CD4-positive, alpha-beta T cell treated with Interleukin-1 beta for 1 hour (primary cell): ENCODE data around the gene ARFGAP3.
A peak's percentile ranks its signal among the peaks of the same experiment; 100 is the strongest.

ENCODE experiments used
- DNase-seq, 2 donors: peaks; one replicate each; pipeline ENCODE4 v3.0.0-alpha.2; 2020 to 2022

Gene ARFGAP3

DNA sequence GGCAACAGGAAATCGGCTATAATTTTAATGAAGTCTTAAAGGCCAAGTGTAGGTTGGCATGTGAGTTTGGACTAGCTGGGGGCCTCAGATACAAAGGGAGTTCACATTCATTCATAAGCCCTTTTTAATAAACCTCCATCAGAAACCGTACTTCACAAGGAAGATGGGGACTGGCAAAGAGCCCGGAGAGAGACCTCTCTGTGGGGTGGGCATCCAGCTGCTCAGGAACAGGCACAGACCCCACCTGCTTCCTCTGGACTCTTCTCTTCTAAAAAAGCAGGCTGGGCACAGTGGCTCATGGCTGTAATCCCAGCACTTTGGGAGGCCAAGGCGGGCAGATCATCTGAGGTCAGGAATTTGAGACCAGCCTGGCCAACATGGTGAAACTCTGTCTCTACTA is 3.9 kb upstream of the ARFGAP3 start:
- DNase-seq: no peak

GRCh38 chr22:42857845-42858481 is 890 bp upstream of the ARFGAP3 start:
- no peak for DNase-seq

DNA sequence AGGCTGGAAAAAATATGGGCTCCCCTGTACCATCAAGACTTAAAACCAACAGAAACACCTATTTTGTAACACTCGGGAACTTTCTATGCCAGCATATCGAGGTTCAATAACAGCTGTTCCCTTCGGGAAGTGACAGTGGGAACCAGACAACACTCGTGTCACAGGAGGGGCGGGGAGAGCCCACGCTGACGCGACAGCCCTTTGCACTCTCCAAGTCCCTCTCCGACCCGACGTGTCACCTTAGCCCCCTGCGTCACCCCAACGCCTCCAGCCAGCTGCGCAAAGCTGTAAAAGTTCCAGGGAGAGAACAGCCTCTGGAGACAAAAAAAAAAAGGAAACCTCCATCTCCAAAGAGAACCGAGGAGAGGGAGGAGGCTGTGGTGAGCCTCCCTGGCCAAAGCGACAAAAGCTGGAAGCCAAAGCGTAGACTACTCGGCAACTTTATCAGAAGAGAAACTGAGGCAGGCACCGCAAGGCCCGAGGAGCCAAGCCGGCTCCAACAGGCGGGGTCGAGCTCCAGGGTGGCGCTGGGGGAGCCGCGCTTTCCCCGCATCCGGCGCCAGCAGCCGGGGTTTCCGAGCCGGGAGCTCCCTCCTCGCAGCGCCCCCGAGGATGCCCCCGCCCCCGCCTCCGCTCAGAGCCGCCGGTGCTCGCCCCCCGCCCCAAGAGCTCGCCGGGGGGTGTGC is 751 bp downstream of the ARFGAP3 start:
- DNase-seq: peak; percentile 62 to 72

DNA sequence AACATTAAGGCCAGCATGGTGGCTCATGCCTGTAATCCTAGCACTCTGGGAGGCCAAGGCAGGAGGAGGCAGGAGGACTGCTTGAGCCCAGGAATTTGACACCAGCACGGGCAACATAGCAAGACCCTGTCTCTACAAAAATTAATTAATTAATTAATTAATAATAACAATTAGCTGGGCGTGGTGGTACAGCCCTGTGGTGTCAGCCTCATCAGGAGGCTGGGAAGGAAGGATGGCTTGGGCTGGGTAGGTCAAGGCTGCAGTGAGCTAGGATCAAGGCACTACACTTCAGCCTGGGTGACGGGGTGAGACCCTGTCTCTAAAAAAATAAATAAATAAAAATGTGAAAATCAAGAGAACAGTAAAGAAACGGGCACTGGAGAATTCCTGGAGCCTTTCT is 1.4 kb downstream of the ARFGAP3 start:
- DNase-seq: no peak

GRCh38 chr22:42855211-42855610 is 1.9 kb downstream of the ARFGAP3 start:
- no peak for DNase-seq

- DNase-seq: no peak
Measured at GRCh38 chr22:42848941-42849550, 8.0 kb downstream of the ARFGAP3 start.

- DNase-seq: no peak
Measured at GRCh38 chr22:42847110-42847509, 10.0 kb downstream of the ARFGAP3 start.

DNA sequence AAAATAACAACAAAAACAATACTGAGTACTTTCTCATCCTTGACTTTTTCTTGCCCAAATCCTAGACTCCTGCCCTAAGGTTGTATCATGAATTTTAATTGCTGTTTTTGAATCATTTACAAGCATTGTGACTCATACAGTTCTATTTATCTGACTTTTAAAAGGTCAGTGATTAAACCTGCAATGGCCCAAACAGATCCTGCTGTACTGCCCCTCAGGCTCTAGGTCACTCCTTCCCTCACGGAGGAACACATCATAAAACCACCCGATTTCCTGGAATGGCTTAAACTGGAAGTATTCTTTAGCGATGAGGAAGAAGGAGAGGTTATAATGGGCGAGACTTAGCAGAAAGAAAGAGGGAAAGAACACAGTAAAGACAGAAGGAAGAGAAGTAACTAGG is 12.3 kb downstream of the ARFGAP3 start:
- DNase-seq: no peak

DNA sequence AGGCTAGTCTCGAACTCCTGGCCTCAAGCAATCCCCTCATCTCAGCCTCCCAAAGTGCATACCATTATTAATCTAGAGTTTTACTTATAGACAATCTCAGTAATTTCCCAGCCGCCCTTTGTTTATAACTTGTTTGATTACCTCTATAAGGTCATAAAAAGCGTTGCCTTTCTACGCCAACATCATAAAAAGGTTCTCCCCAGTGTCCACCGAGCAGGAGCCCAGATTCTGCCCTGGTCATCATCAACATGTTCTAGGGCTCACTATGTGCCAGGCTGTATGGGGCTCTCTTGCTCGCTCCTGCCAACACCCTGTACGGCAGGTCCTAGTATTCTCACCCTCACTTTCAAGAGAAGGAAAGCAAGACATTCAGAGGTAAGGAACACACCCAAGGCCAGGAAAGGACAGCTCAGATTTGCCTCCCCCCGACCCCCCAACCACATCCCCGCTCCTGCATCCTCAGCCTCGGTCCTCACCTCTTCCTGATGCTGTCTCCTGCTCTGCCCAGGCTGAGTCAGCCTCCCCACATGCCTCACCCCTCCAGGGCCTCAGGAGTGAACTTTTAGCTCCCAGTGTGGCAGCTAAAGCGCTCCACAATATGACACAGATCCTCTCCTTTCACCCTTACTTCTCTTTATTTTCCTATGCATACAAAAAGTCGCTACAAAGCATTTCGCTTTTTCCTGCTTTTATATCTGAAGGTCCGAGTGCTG is 14.3 kb downstream of the ARFGAP3 start:
- DNase-seq: no peak

DNA sequence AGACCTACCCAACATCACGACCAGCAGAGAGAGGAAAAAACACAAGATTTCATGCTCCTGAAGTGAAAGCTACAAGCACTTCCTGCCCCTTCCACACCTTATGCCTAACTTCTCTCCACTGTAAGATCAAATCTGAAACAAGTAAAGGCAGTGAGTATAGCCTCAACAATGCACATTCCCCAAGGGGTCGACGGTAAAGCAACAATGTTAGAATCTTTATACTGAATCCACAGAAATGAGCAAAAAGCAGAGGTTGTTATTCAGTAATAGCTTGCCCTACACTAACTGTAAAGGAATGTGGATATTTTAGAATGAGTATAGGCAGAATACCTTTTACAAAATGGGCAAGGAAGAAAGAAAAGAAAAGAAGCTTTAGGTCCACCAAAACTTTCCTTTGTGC is 15.6 kb downstream of the ARFGAP3 start:
- no peak for DNase-seq

GRCh38 chr22:42837556-42837955 is 19.5 kb downstream of the ARFGAP3 start:
- no peak for DNase-seq

- no peak for DNase-seq
Measured at GRCh38 chr22:42836026-42836425, 21.0 kb downstream of the ARFGAP3 start.

- no peak for DNase-seq
Measured at GRCh38 chr22:42834177-42834949, 22.7 kb downstream of the ARFGAP3 start.

- no peak for DNase-seq
Measured at GRCh38 chr22:42833104-42833503, 24.0 kb downstream of the ARFGAP3 start.

DNA sequence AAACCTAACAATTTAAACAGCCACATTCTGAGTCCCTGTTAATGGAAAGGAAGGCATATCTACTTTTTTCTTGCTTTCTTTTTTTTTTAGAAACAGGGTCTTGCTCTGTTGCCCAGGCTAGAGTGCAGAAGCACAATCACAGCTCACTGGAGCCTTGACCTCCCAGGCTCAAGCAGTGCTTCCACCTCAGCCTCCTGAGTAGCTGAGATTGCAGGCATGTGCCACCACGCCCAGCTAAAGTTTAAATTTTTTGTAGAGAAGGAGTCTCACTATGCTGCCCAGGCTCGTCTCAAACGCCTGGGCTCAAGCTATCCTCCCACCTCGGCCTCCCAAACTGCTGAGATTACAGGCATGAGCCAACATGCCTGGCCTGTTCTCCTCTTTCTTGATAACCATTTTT is 25.4 kb downstream of the ARFGAP3 start:
- DNase-seq: no peak

GRCh38 chr22:42830161-42830560 is 26.9 kb downstream of the ARFGAP3 start:
- DNase-seq: no peak

DNA sequence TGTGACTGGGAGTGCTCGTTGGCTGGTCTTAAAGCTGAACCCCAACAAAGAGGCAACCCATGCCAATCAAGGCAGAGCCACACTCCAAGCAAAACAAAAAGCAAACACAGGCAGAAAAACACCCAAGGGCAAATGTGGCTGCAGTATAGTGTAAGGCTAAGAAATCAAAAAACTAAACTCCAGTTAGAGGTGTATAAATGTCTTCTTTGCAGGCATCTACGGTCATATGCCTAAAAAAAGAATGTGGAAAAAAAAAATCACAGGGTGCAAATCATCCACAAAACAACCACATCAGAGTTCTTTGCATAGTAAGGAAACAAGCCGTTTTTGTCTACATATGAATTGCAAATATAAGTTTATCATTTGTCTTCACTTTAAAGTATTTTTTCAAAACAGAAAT is 27.8 kb downstream of the ARFGAP3 start:
- DNase-seq: no peak

- DNase-seq: no peak
Measured at GRCh38 chr22:42825796-42826195, 31.3 kb downstream of the ARFGAP3 start.

DNA sequence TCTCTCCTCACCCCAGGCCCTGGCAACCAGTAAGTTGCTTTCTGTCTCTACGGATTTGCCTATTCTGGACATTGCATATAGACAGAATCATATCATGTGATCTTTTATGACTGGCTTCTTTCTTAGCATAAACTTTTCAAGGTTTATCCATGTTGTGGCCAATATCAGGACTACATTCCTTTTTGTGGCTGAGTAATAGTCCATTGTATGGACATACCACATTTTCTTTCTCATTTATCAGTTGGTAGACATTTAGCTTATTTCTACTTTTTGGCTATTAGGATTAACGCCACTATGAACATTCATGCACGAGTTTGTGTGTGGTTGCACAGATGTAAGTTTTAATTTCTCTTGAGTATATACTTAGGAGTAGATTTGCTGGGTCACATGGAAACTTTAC is 35.7 kb downstream of the ARFGAP3 start:
- DNase-seq: no peak

DNA sequence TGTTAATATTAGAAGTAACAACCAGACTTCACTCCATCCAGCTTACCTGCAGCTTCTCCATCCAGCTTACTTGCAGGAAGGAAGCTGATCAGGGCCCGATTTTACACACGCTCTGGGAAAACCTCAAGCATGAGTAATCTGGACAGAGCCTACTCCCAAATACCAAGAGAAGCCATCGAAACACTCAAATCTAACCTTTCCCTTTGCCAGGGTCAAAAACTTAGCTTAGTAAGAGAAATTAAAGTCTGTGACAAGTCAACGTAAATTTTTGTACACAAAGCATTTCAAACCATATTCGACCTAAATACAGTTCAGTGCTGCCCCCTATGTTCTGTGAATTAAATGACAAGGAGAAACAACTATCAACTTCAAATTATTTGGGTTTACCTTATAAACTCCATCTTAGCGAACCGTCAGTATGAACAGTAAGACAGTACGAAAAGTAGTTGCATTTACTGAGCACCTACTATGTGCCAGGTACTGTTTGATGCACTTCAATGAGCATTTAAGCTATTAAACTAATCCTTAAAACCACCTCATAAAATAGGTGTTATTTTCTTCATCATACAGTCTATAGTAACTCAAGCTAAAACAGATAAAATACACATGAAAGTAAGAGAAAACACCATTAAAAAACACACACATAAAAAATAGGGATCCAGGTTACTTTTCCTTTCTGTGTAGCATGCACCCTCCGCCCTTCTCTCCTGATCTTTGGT is 36.9 kb downstream of the ARFGAP3 start:
- peak in 1 of 2 donors; percentile 30 for DNase-seq

- DNase-seq: no peak
Measured at GRCh38 chr22:42819412-42820044, 37.5 kb downstream of the ARFGAP3 start.

DNA sequence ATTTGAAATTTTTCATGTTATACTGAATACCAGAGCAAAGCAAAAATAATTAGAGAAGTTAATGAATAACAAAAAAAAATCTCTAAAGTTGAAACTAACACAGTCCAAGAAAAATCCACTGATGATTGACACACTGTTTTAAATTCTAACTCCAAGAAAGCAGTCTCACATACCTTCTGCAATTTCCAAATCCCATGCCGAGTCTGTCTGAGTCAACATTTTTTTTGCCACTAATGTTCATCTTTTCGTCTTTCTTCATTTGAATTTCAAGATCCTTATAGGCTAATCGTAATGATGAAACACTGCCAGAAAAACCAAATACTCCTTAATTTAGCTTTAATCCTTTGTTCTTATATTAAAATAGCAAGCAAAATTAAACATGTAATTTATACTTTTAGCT is 39.5 kb downstream of the ARFGAP3 start:
- no peak for DNase-seq
